ENCODE results near the gene MAIP1.
A peak's percentile ranks its signal among the peaks of the same experiment; 100 is the strongest.

Gene MAIP1

GRCh38 chr2:199966405-199966804, 11.0 kb downstream of the MAIP1 start:
- no peak overlapping the region for H3K4me3 ChIP-seq (replicated peaks; ENCODE audit: low read depth, low read length)

GRCh38 chr2:199966976-199967375, 11.6 kb downstream of the MAIP1 start:
- H3K4me3 ChIP-seq (replicated peaks; ENCODE audit: low read depth, low read length): no peak overlapping the region
- no peak for DNase-seq (ENCODE audit: extremely low read depth, low read depth)
- TF ChIP-seq CTCF (IDR thresholded peaks at IDR 0.05; ENCODE audit: low read depth, low read length, missing control alignments): no peak

More at GRCh38 chr2:199966405-199966804, 11.0 kb downstream of the MAIP1 start:
- no peak for TF ChIP-seq CTCF (IDR thresholded peaks at IDR 0.05; ENCODE audit: low read depth, low read length, missing control alignments)
- no peak for DNase-seq (ENCODE audit: extremely low read depth, low read depth)

GRCh38 chr2:199968126-199968525, 12.7 kb downstream of the MAIP1 start:
- no peak overlapping the region for H3K4me3 ChIP-seq (replicated peaks; ENCODE audit: low read depth, low read length)
- DNase-seq (ENCODE audit: extremely low read depth, low read depth): no peak
- no peak for TF ChIP-seq CTCF (IDR thresholded peaks at IDR 0.05; ENCODE audit: low read depth, low read length, missing control alignments)

- no peak for DNase-seq (ENCODE audit: extremely low read depth, low read depth)
- TF ChIP-seq CTCF (IDR thresholded peaks at IDR 0.05; ENCODE audit: low read depth, low read length, missing control alignments): no peak
- no peak overlapping the region for H3K4me3 ChIP-seq (replicated peaks; ENCODE audit: low read depth, low read length)
Measured at GRCh38 chr2:199972088-199972626, 16.8 kb downstream of the MAIP1 start.

GRCh38 chr2:199973703-199974102, 18.3 kb downstream of the MAIP1 start:
- DNase-seq (ENCODE audit: extremely low read depth, low read depth): no peak
- TF ChIP-seq CTCF (IDR thresholded peaks at IDR 0.05; ENCODE audit: low read depth, low read length, missing control alignments): peak; percentile 37
- H3K4me3 ChIP-seq (replicated peaks; ENCODE audit: low read depth, low read length): no peak overlapping the region

GRCh38 chr2:199975273-199975895, 20.0 kb downstream of the MAIP1 start:
- TF ChIP-seq CTCF (IDR thresholded peaks at IDR 0.05; ENCODE audit: low read depth, low read length, missing control alignments): no peak
- H3K4me3 ChIP-seq (replicated peaks; ENCODE audit: low read depth, low read length): no peak overlapping the region
- no peak for DNase-seq (ENCODE audit: extremely low read depth, low read depth)

All from HFF-Myc (cell line).